IMR-90 (cell line): ENCODE results near the gene GREB1L. TPM values are rescaled to one million over a fixed set of nuclear protein-coding genes. Genes with fewer than 3 reads are reported as not detected.

Experiments used
- ATAC-seq: fragments of 200-7000 bp; cut with Tn5 transposase; 2 replicates; pipeline ENCODE4 v1.9.1; 2020; ENCODE audit warnings: low read depth, mild to moderate bottlenecking, moderate library complexity
- BruUV-seq: library from RNA; stranded (reverse); fragments of 400-500 nt; replicated peaks from 2 replicates; lab custom pipeline; 2021; lab: Mats Ljungman, UMichigan
- CTCF ChIA-PET: fragments of 300-600 bp; formaldehyde crosslinking; extraction: SDS; loops from one replicate; lab custom pipeline; 2021; ENCODE audit warnings: antibody characterized with exemption; lab: Yijun Ruan, JAX
- POLR2A ChIA-PET: fragments of 300-600 bp; sonication (Branson Sonifier 250); formaldehyde crosslinking; loops from one replicate; lab custom pipeline; 2022; ENCODE audit warnings: antibody characterized with exemption; ENCODE audit not compliant: unreplicated experiment; lab: Charles Lee
- DNase-seq: peaks from one replicate; pipeline ENCODE4 v3.0.0; 2013
- H2AFZ ChIP-seq: replicated peaks from 2 replicates; pipeline ENCODE3; 2013; ENCODE audit warnings: low read length, mild to moderate bottlenecking; ENCODE audit not compliant: poor library complexity
- H2AK5ac ChIP-seq: 2 replicates; pipeline ENCODE4 v1.6.1; 2013; ENCODE audit warnings: low read depth, low read length, inconsistent platforms
- H2AK9ac ChIP-seq: replicated peaks from 2 replicates; pipeline ENCODE3; 2013; ENCODE audit warnings: mild to moderate bottlenecking, low read depth, low read length, moderate library complexity; ENCODE audit not compliant: poor library complexity
- H2BK120ac ChIP-seq: 2 replicates; pipeline ENCODE4 v1.6.1; 2013; ENCODE audit warnings: low read depth, low read length, inconsistent platforms
- H2BK15ac ChIP-seq: 3 replicates; pipeline ENCODE4 v1.6.1; 2013; ENCODE audit warnings: low read depth, low read length, inconsistent platforms
- H2BK20ac ChIP-seq: 2 replicates; pipeline ENCODE4 v1.6.1; 2013; ENCODE audit warnings: low read depth, mild to moderate bottlenecking, inconsistent platforms, low read length, moderate library complexity
- H2BK5ac ChIP-seq: 2 replicates; pipeline ENCODE4 v1.6.1; 2013; ENCODE audit warnings: mild to moderate bottlenecking, low read depth, low read length, inconsistent platforms; ENCODE audit not compliant: poor library complexity, severe bottlenecking
- H3K14ac ChIP-seq: replicated peaks from 2 replicates; pipeline ENCODE4 v1.6.1; 2013; ENCODE audit warnings: low read depth, low read length, inconsistent platforms
- H3K18ac ChIP-seq: 2 replicates; pipeline ENCODE4 v1.6.1; 2013; ENCODE audit warnings: low read depth, low read length, control low read depth
- H3K23ac ChIP-seq: 2 replicates; pipeline ENCODE4 v1.6.1; 2013; ENCODE audit warnings: low read depth, low read length, inconsistent platforms
- H3K27ac ChIP-seq: 2 replicates; pipeline ENCODE4 v1.5.1; 2013; ENCODE audit warnings: mild to moderate bottlenecking, control low read depth, low read length; ENCODE audit not compliant: insufficient read depth
- H3K27me3 ChIP-seq: 2 replicates; pipeline ENCODE4 v1.6.1; 2013; ENCODE audit warnings: low read length; ENCODE audit not compliant: control insufficient read depth, insufficient read depth
- H3K36me3 ChIP-seq: 2 replicates; pipeline ENCODE4 v1.6.1; 2013; ENCODE audit warnings: low read length, mixed read lengths; ENCODE audit not compliant: control insufficient read depth, insufficient read depth
- H3K4ac ChIP-seq: 2 replicates; pipeline ENCODE4 v1.6.1; 2013; ENCODE audit warnings: low read depth, low read length, inconsistent platforms
- H3K4me1 ChIP-seq: 2 replicates; pipeline ENCODE4 v1.6.1; 2013; ENCODE audit warnings: low read length, mixed read lengths; ENCODE audit not compliant: control insufficient read depth, insufficient read depth
- H3K4me2 ChIP-seq: 2 replicates; pipeline ENCODE4 v1.6.1; 2013; ENCODE audit warnings: low read depth, mild to moderate bottlenecking, control low read depth, low read length, moderate library complexity
- H3K4me3 ChIP-seq: 2 replicates; pipeline ENCODE4 v1.5.1; 2013; ENCODE audit warnings: low read depth, mild to moderate bottlenecking, control low read depth, low read length, moderate library complexity; ENCODE audit not compliant: insufficient read depth
- H3K56ac ChIP-seq: 2 replicates; pipeline ENCODE4 v1.6.1; 2013; ENCODE audit warnings: low read length, inconsistent platforms; ENCODE audit not compliant: insufficient read depth; ENCODE audit errors: extremely low read depth
- H3K79me1 ChIP-seq, 2 experiments: 2 replicates each; pipeline ENCODE4 v1.6.1; 2013; ENCODE audit warnings: low read length in 2 of 2, inconsistent platforms in 1 of 2, low read depth in 1 of 2
- H3K9ac ChIP-seq: 2 replicates; pipeline ENCODE4 v1.6.1; 2013; ENCODE audit warnings: low read depth, low read length, control low read depth
- H3K9me1 ChIP-seq: 2 replicates; pipeline ENCODE4 v1.6.1; 2013; ENCODE audit warnings: low read length, inconsistent platforms; ENCODE audit not compliant: insufficient read depth
- H3K9me3 ChIP-seq: 2 replicates; pipeline ENCODE4 v1.6.1; 2013; ENCODE audit warnings: low read length; ENCODE audit not compliant: control insufficient read depth, insufficient read depth
- H4K20me1 ChIP-seq: 2 replicates; pipeline ENCODE4 v1.6.1; 2013; ENCODE audit warnings: low read length, inconsistent platforms; ENCODE audit not compliant: insufficient read depth
- H4K5ac ChIP-seq: 2 replicates; pipeline ENCODE4 v1.6.1; 2013; ENCODE audit warnings: mild to moderate bottlenecking, low read depth, low read length, control low read depth
- H4K8ac ChIP-seq, 2 experiments: 2 replicates each; pipeline ENCODE4 v1.6.1; 2013; ENCODE audit warnings: low read depth in 2 of 2, low read length in 2 of 2, control low read depth in 1 of 2, inconsistent platforms in 1 of 2
- H4K91ac ChIP-seq: 2 replicates; pipeline ENCODE4 v1.6.1; 2013; ENCODE audit warnings: low read depth, low read length, inconsistent platforms; ENCODE audit not compliant: insufficient read depth
- BHLHE40 ChIP-seq: fragments of 150-350 bp; IDR thresholded peaks from 2 replicates; pipeline ENCODE4 v1.6.1; 2016; ENCODE audit warnings: mild to moderate bottlenecking, low read depth, low read length
- CEBPB ChIP-seq: IDR thresholded peaks from 2 replicates; pipeline ENCODE4 v1.6.1; 2012; ENCODE audit warnings: low read depth, low read length, improper control_type of control experiment
- CHD1 ChIP-seq: IDR thresholded peaks from 2 replicates; pipeline ENCODE4 v1.6.1; 2012; ENCODE audit warnings: low read depth, low read length, improper control_type of control experiment
- CTCF ChIP-seq: conservative IDR thresholded peaks from 2 replicates; pipeline ENCODE4 v1.5.1; 2012; ENCODE audit warnings: mild to moderate bottlenecking, low read depth, low read length, improper control_type of control experiment
- ELK1 ChIP-seq: fragments of 150-350 bp; IDR thresholded peaks from 2 replicates; pipeline ENCODE4 v1.6.1; 2016; ENCODE audit warnings: low read depth, mild to moderate bottlenecking, low read length, moderate library complexity, borderline replicate concordance
- FOS ChIP-seq: fragments of 150-350 bp; IDR thresholded peaks from 2 replicates; pipeline ENCODE4 v1.6.1; 2016; ENCODE audit warnings: low read depth, low read length
- MAFK ChIP-seq: IDR thresholded peaks from 2 replicates; pipeline ENCODE4 v1.6.1; 2012; ENCODE audit warnings: low read depth, low read length, improper control_type of control experiment
- MAZ ChIP-seq: IDR thresholded peaks from 2 replicates; pipeline ENCODE4 v1.6.1; 2012; ENCODE audit warnings: low read depth, mild to moderate bottlenecking, low read length, improper control_type of control experiment, moderate library complexity, borderline replicate concordance
- MXI1 ChIP-seq: IDR thresholded peaks from 2 replicates; pipeline ENCODE4 v1.6.1; 2012; ENCODE audit warnings: low read depth, mild to moderate bottlenecking, low read length, moderate library complexity, borderline replicate concordance
- NFE2L2 ChIP-seq: fragments of 150-350 bp; IDR thresholded peaks from 2 replicates; pipeline ENCODE4 v1.6.1; 2016; ENCODE audit warnings: low read depth, mild to moderate bottlenecking, low read length
- POLR2A ChIP-seq: IDR thresholded peaks from 2 replicates; pipeline ENCODE4 v1.6.1; 2012; ENCODE audit warnings: mild to moderate bottlenecking, low read depth, low read length
- RAD21 ChIP-seq: IDR thresholded peaks from 2 replicates; pipeline ENCODE4 v1.6.1; 2012; ENCODE audit warnings: low read length, improper control_type of control experiment
- RCOR1 ChIP-seq: IDR thresholded peaks from 2 replicates; pipeline ENCODE4 v1.6.1; 2012; ENCODE audit warnings: mild to moderate bottlenecking, low read length, improper control_type of control experiment; ENCODE audit not compliant: insufficient replicate concordance
- RFX5 ChIP-seq: IDR thresholded peaks from 2 replicates; pipeline ENCODE4 v1.8.0; 2012; ENCODE audit warnings: low read depth, mild to moderate bottlenecking, low read length, moderate library complexity
- USF2 ChIP-seq: fragments of 150-350 bp; IDR thresholded peaks from 2 replicates; pipeline ENCODE4 v1.6.1; 2017; ENCODE audit warnings: mild to moderate bottlenecking, antibody characterized with exemption, low read length, low read depth
- WGBS, 2 experiments: methylation state at CpG; one replicate each; pipeline versions ENCODE4 v1.1.5 to v1.1.7; 2013; ENCODE audit warnings: missing lambda C conversion rate in 2 of 2; ENCODE audit not compliant: insufficient read length in 1 of 2; ENCODE audit errors: extremely low coverage in 2 of 2; 5-methylcytosine and 5-hydroxymethylcytosine counted together
- dilution Hi-C: fragments of 300-500 bp; cut with HindIII; formaldehyde crosslinking; loops from one replicate; pipeline ENCODE4 v1.14.3; 2018; ENCODE audit warnings: low sequenced_read_pairs; ENCODE audit not compliant: unreplicated experiment
- in situ Hi-C: fragments of 300-500 bp; cut with MboI; formaldehyde crosslinking; loops from 3 replicates; pipeline ENCODE4 v1.14.3; 2019; ENCODE audit warnings: low sequenced_read_pairs, inconsistent platforms, mixed read lengths
- intact Hi-C: fragments of 100-400 bp; cut with micrococcal nuclease; formaldehyde crosslinking; loops from 2 replicates; pipeline ENCODE4 v1.10.0; 2022
- polyA plus RNA-seq, 3 experiments: library from polyadenylated mRNA; depleted of rRNA; stranded (reverse); fragments of >200 nt; gene quantifications; 2 replicates each; pipeline ENCODE4 v1.2.3, GENCODE V29; 2012; ENCODE audit warnings: low replicate concordance in 1 of 3
- total RNA-seq: library from RNA; depleted of rRNA; stranded (reverse); fragments of >200 nt; gene quantifications from 2 replicates; pipeline ENCODE4 v1.2.3, GENCODE V29; 2012

Gene GREB1L
- total and polyA plus RNA-seq, 2 of the 4 experiments (the other 2 are of a cell fraction), result under 0.01 to 0.02 TPM

GRCh38 chr18:21300908-21301200 lies 58.8 kb downstream of the GREB1L start:
- no CpG with 5 or more reads among the region's 1 CpG for WGBS, 2 experiments
- H2AFZ ChIP-seq, result no peak overlapping the region
- H3K27me3 ChIP-seq, result peaks cover 3% of the 10 kb centered on the region; the same call in 1 of the 2 replicates
- no peak overlapping the region for H3K14ac ChIP-seq
- dilution Hi-C loops (no loop called here), in situ Hi-C loops (no loop called here), intact Hi-C loops (no loop called here)
- no peak overlapping the region for H3K56ac ChIP-seq
- no peaks in the 10 kb centered on the region for H3K9me3 ChIP-seq
- no peaks in the 10 kb centered on the region for H4K20me1 ChIP-seq
- H3K36me3 ChIP-seq, result no peaks in the 10 kb centered on the region
- ATAC-seq (no peak), DNase-seq (no peak)
- no peak overlapping the region for H4K5ac ChIP-seq
- H3K9ac ChIP-seq, result no peak overlapping the region
- H2BK120ac ChIP-seq, result no peak overlapping the region
- H3K4me1 ChIP-seq, result no peaks in the 10 kb centered on the region
- H3K18ac ChIP-seq, result no peak overlapping the region
- BruUV-seq, result no TSS peak
- H3K79me1 ChIP-seq, result no peaks in the 10 kb centered on the region
- CTCF ChIA-PET, result no interaction called here
- no peak overlapping the region for H3K4me2 ChIP-seq
- no peaks in the 10 kb centered on the region for H3K9me1 ChIP-seq
- TF ChIP-seq MAFK, result no peak
- TF ChIP-seq USF2, result no peak
- TF ChIP-seq CTCF, result no peak
- no peak for TF ChIP-seq CHD1
- TF ChIP-seq MXI1, result no peak
- TF ChIP-seq FOS, result no peak
- TF ChIP-seq CEBPB, result no peak
- TF ChIP-seq ELK1, result no peak
- TF ChIP-seq NFE2L2, result no peak
- TF ChIP-seq POLR2A, result no peak
- no peak for TF ChIP-seq BHLHE40
- TF ChIP-seq MAZ, result no peak
- TF ChIP-seq RFX5, result no peak
- TF ChIP-seq RCOR1, result no peak
- TF ChIP-seq RAD21, result no peak
- H2BK15ac ChIP-seq, result no peak overlapping the region
- H2AK9ac ChIP-seq, result no peak overlapping the region
- H3K4ac ChIP-seq, result no peak overlapping the region
- POLR2A ChIA-PET, result no interaction called here
- H2BK20ac ChIP-seq, result no peak overlapping the region
- H4K8ac ChIP-seq, result no peak overlapping the region
- H4K91ac ChIP-seq, result no peak overlapping the region
- H3K23ac ChIP-seq, result no peak overlapping the region
- H2BK5ac ChIP-seq, result no peak overlapping the region
- H3K27ac ChIP-seq, result no peak overlapping the region
- H2AK5ac ChIP-seq, result no peak overlapping the region
- H3K4me3 ChIP-seq, result no peak overlapping the region
